Measurements from ENCODE around the gene ASXL1. TPM values are rescaled to one million over a fixed set of nuclear protein-coding genes. Genes with fewer than 3 reads are reported as not detected.
A peak's percentile ranks its signal among the peaks of the same experiment; 100 is the strongest.

ASXL1 gene
- total and polyA plus RNA-seq, 5 donors from 2014 or later = 15.0 to 314 (median 21.7) TPM

DNA sequence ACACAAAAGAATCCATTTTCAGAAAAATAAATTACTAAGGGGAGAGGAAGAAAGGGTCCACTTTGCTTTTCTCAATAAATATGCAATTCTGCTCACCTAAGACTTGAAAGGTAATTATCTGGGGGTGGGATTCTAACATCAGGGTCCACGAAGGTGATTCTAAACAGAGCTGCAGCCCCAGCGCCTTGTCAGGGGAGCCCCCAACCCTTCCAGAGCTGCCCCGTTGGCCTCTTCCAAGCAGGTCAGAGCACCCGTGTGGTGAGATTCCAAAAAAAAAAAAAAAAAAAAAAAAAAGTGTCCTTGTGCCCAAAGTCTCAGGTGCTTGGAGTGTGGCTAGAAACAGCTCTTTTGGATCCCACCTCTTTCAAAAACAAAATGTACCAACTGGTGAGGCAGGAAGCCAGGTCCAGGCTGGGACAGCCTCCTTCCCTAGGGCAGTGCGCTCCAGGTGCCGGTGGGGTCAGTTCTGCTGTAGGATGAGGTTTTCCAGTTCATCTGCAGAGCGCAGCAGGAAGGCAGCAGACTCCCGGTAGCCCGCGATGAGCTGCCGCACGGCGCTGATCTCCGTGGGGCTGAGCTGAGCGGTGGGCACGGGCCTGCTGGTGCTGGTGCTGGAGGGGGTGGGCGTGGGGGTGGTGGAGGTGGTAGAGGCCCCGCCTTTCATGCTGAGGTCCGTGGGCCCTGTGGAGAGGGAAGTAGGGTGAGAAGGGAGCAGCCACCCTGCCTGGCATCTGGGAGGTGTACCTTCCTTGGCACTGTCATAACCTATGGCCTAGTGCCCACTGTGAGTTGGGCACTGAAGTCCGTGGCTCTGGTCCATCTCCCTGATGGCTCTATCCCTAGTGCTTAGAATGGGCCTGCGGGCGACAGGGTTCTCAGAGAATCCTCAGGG, 89.3 kb downstream of the ASXL1 start:
- H3K4me3 ChIP-seq (ENCODE audit: low read depth, low read length) = no peak overlapping the region
- peak overlapping the region in 2 of 3 donors; percentile 22 to 76 for H3K27ac Mint-ChIP-seq
- H3K4me1 ChIP-seq (ENCODE audit: control insufficient read depth, insufficient read depth, low read length, poor library complexity, severe bottlenecking) = peaks cover 10% of the 10 kb centered on the region
- no peaks in the 10 kb centered on the region for H3K27me3 Mint-ChIP-seq
- peaks cover 72% of the 10 kb centered on the region for H3K36me3 ChIP-seq (ENCODE audit: control insufficient read depth, insufficient read depth, low read length)
- peaks cover 31% of the 10 kb centered on the region for H3K36me3 Mint-ChIP-seq
- peak overlapping the region in 1 of 4 donors; percentile 60 for H3K4me3 Mint-ChIP-seq
- no peak for DNase-seq
- peak overlapping the region; percentile 23 for H3K27ac ChIP-seq (ENCODE audit: insufficient read depth, low read length, poor library complexity, severe bottlenecking)
- H3K4me1 Mint-ChIP-seq = peaks cover 0 to 47% (median 24%) of the 10 kb centered on the region in 4 donors
- no peak for ATAC-seq (ENCODE audit: low read depth in 2 of 2)
- no peaks in the 10 kb centered on the region for H3K9me3 ChIP-seq (ENCODE audit: control insufficient read depth in 2 of 2, low read length in 2 of 2)
- no peaks in the 10 kb centered on the region for H3K9me3 Mint-ChIP-seq
- no peaks in the 10 kb centered on the region for H3K27me3 ChIP-seq (ENCODE audit: control insufficient read depth, insufficient read depth, low read length)

DNA sequence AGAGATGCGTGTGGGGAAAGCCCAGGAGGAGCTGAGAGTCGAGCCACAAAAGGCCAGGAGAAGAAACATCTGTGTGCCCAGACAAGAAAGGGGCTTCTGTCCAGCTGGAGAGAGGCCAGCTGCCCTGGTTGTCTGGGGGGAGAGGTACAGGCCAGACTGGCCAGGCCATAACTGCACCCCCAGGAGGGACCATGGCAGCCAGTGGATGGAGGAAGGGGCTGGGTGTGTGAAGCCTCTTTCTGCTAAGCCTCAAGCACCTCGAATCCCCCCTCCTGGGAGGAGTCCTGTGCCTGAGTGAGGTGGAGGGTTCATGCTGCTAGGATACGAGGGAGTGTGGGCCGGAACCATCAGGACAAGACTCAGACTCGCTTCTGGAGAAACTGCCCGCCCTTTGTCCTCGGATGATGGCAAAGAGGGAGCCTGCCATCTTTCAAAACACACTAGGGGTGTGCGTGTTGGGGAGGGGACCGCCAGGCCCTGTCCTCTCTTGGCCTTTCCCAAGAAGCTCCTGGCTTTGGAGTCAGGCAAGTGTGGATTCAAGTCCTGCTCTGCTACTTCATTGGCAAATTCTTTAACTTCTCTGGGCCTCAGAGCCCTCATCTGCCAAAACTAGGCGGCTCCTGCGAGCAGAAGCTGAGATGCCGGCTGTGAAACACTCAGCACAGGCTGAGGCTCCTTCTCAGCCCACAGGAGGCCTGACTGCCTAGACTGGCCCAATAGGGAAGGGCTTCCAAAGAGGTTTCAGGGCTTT, 90.3 kb downstream of the ASXL1 start:
- Mint-ChIP-seq H3K4me1 (peaks cover 0 to 42% (median 17%) of the 10 kb centered on the region in 4 donors), H3K36me3 (peaks cover 31% of the 10 kb centered on the region), H3K27ac (peak overlapping the region in 2 of 3 donors; percentile 32 to 76), H3K27me3 (no peaks in the 10 kb centered on the region), H3K4me3 (no peak overlapping the region), H3K9me3 (no peaks in the 10 kb centered on the region)
- no peak for ATAC-seq (ENCODE audit: low read depth in 2 of 2)
- no peak for DNase-seq
- no peaks in the 10 kb centered on the region for H3K27me3 ChIP-seq (ENCODE audit: control insufficient read depth, insufficient read depth, low read length)
- H3K9me3 ChIP-seq (ENCODE audit: control insufficient read depth in 2 of 2, low read length in 2 of 2) = no peaks in the 10 kb centered on the region
- no peak overlapping the region for H3K27ac ChIP-seq (ENCODE audit: insufficient read depth, low read length, poor library complexity, severe bottlenecking)
- peaks cover 10% of the 10 kb centered on the region for H3K4me1 ChIP-seq (ENCODE audit: control insufficient read depth, insufficient read depth, low read length, poor library complexity, severe bottlenecking)
- peaks cover 74% of the 10 kb centered on the region for H3K36me3 ChIP-seq (ENCODE audit: control insufficient read depth, insufficient read depth, low read length)
- H3K4me3 ChIP-seq (ENCODE audit: low read depth, low read length) = no peak overlapping the region

DNA sequence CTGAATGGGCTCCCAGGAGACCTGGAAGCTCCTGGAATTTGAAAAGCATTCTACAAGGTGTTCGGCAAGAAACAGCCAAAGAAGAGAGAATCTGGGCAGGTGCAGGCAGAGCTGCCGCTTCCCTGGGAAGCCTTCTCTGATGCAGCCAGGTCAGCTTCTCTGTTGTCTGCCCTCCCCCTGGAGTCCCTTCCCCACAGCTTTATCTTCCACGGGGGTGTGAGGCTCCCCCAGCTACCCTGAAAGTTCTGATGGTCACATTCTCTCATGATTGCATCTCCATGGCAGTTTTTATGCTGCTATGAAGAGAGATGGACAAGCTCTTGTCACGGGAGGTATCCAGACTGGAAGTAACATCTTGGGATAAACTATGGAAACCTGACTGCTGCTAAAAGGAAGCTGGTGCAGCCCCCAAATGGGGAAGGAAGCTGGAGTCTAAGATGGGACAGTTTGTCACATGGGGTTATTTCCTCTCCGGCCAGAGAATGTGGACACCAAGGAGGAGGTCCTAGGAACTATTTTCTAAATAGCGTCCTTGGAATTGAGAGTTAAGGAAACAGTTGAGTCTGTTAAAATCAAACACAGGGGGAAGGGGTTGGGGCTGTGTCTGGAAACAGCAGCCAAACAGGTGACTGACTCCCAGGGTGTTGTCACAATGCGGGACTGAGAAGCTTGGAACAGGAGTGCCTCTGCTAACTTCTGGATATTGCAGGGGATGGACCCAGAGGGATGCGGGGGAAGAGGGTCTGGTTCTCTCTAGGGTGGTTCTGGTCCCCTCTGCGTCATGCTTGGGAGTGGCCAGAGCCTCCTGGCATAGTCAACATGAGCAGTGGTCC, 91.1 kb downstream of the ASXL1 start:
- H3K36me3 Mint-ChIP-seq = peaks cover 31% of the 10 kb centered on the region
- H3K9me3 Mint-ChIP-seq = no peaks in the 10 kb centered on the region
- peaks cover 0 to 35% (median 11%) of the 10 kb centered on the region in 4 donors for H3K4me1 Mint-ChIP-seq
- H3K4me3 ChIP-seq (ENCODE audit: low read depth, low read length) = no peak overlapping the region
- peaks cover 10% of the 10 kb centered on the region for H3K4me1 ChIP-seq (ENCODE audit: control insufficient read depth, insufficient read depth, low read length, poor library complexity, severe bottlenecking)
- H3K9me3 ChIP-seq (ENCODE audit: control insufficient read depth in 2 of 2, low read length in 2 of 2) = no peaks in the 10 kb centered on the region
- DNase-seq (no peak), ATAC-seq (ENCODE audit: low read depth in 2 of 2) (no peak)
- H3K27ac ChIP-seq (ENCODE audit: insufficient read depth, low read length, poor library complexity, severe bottlenecking) = peak overlapping the region; percentile 10
- H3K27me3 Mint-ChIP-seq = no peaks in the 10 kb centered on the region
- H3K36me3 ChIP-seq (ENCODE audit: control insufficient read depth, insufficient read depth, low read length) = peaks cover 81% of the 10 kb centered on the region
- H3K27ac Mint-ChIP-seq = peak overlapping the region; percentile 64 to 82 (median 75)
- H3K4me3 Mint-ChIP-seq = peak overlapping the region in 2 of 4 donors; percentile 31 to 47
- no peaks in the 10 kb centered on the region for H3K27me3 ChIP-seq (ENCODE audit: control insufficient read depth, insufficient read depth, low read length)

DNA sequence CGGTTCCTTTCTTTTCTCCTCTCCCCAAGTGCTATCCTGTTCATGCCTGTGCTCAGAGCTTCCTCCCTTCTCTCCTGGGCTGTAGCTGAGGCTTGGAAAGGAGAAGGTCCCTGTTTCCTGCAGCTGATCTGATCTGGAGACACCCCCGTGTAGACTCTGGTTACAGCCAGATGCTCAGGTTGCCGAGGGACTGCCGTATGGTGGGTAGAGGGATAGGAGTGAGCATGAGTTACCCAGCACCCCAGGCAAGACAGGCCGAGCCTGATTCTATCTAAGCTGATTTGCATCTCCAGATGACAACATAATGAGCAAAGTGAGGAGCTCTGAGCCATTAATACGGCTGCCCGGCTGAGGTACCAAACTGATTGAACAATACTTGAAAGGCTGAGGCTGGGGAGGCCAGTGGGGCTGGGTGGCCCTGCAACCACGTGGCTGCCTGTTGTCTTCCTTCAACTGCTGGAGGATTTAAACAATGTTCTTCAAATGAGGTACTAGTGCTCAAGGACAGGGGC, 91.8 kb downstream of the ASXL1 start:
- no peak overlapping the region for H3K4me3 ChIP-seq (ENCODE audit: low read depth, low read length)
- H3K27ac ChIP-seq (ENCODE audit: insufficient read depth, low read length, poor library complexity, severe bottlenecking) = peak overlapping the region; percentile 33
- no peak for DNase-seq
- no peaks in the 10 kb centered on the region for H3K27me3 ChIP-seq (ENCODE audit: control insufficient read depth, insufficient read depth, low read length)
- ATAC-seq (ENCODE audit: low read depth in 2 of 2) = no peak
- H3K4me1 ChIP-seq (ENCODE audit: control insufficient read depth, insufficient read depth, low read length, poor library complexity, severe bottlenecking) = peaks cover 10% of the 10 kb centered on the region
- H3K36me3 ChIP-seq (ENCODE audit: control insufficient read depth, insufficient read depth, low read length) = peaks cover 82% of the 10 kb centered on the region
- H3K4me1 Mint-ChIP-seq = peaks cover 0 to 30% (median 9%) of the 10 kb centered on the region in 4 donors
- peak overlapping the region; percentile 60 to 82 (median 78) for H3K27ac Mint-ChIP-seq
- H3K9me3 ChIP-seq (ENCODE audit: control insufficient read depth in 2 of 2, low read length in 2 of 2) = no peaks in the 10 kb centered on the region
- no peaks in the 10 kb centered on the region for H3K9me3 Mint-ChIP-seq
- H3K27me3 Mint-ChIP-seq = no peaks in the 10 kb centered on the region
- peak overlapping the region in 2 of 4 donors; percentile 31 to 47 for H3K4me3 Mint-ChIP-seq
- peaks cover 27% of the 10 kb centered on the region for H3K36me3 Mint-ChIP-seq

DNA sequence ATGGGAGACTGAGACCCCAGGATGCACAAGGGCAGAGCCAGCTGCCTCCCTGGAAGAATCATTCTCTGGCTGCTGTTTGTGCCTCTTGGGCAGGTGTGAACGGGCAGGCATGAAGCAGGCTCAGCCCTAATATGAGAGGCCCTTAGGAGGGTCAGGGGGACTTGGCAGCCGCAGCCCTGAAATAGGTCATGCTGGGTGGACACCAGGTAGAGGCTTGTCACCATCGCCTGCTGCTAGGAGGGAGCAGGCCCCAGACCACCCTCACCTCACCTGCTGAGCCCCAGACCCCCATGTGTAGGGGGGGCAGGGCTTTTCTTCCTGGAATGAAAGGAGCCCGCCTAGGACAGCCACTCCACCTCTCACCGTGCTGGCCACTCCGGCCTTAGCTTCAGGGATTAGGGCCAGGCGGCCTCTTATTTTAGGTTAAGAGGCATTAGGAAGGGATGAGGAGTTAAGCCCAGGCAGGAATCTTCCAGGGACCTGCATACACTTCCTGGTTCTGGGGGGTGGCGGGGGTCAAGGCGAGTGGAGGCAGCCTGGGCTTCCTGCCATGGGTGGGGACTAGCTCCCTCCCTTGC, 92.4 kb downstream of the ASXL1 start:
- H3K27ac ChIP-seq (ENCODE audit: insufficient read depth, low read length, poor library complexity, severe bottlenecking) = peak overlapping the region; percentile 33
- no peak overlapping the region for H3K4me3 ChIP-seq (ENCODE audit: low read depth, low read length)
- Mint-ChIP-seq H3K27me3 (no peaks in the 10 kb centered on the region), H3K36me3 (peaks cover 22% of the 10 kb centered on the region), H3K4me1 (peaks cover 0 to 24% (median 4%) of the 10 kb centered on the region in 4 donors), H3K4me3 (no peak overlapping the region), H3K9me3 (no peaks in the 10 kb centered on the region), H3K27ac (peak overlapping the region in 2 of 3 donors; percentile 46 to 82)
- no peaks in the 10 kb centered on the region for H3K27me3 ChIP-seq (ENCODE audit: control insufficient read depth, insufficient read depth, low read length)
- DNase-seq (no peak), ATAC-seq (ENCODE audit: low read depth in 2 of 2) (no peak)
- H3K4me1 ChIP-seq (ENCODE audit: control insufficient read depth, insufficient read depth, low read length, poor library complexity, severe bottlenecking) = peaks cover 10% of the 10 kb centered on the region
- no peaks in the 10 kb centered on the region for H3K9me3 ChIP-seq (ENCODE audit: control insufficient read depth in 2 of 2, low read length in 2 of 2)
- H3K36me3 ChIP-seq (ENCODE audit: control insufficient read depth, insufficient read depth, low read length) = peaks cover 82% of the 10 kb centered on the region

DNA sequence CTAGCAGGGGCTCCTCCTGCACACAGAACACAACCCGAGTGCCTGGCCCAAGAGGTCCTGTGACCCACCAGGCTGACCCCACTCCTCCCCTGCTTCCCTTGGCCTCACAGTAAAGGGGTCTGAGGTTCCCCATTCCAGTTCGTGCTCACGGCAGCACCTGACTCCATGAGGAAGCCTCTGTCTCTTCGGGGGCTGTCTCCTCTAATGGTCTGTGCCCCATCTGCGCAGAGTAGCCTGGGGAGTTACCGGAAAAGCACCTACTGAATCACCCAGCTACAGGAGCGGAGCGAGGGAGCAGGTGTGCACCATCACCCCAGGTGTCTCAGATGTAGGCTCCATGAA, 93.2 kb downstream of the ASXL1 start:
- Mint-ChIP-seq H3K4me1 (peaks cover 0 to 17% (median 4%) of the 10 kb centered on the region in 4 donors), H3K4me3 (no peak overlapping the region), H3K27ac (peak overlapping the region in 2 of 3 donors; percentile 23 to 76), H3K27me3 (no peaks in the 10 kb centered on the region), H3K36me3 (peaks cover 22% of the 10 kb centered on the region), H3K9me3 (no peaks in the 10 kb centered on the region)
- DNase-seq (no peak), ATAC-seq (ENCODE audit: low read depth in 2 of 2) (no peak)
- Histone ChIP-seq H3K4me1 (ENCODE audit: control insufficient read depth, insufficient read depth, low read length, poor library complexity, severe bottlenecking) (peaks cover 3% of the 10 kb centered on the region), H3K36me3 (ENCODE audit: control insufficient read depth, insufficient read depth, low read length) (peaks cover 85% of the 10 kb centered on the region), H3K27ac (ENCODE audit: insufficient read depth, low read length, poor library complexity, severe bottlenecking) (no peak overlapping the region), H3K27me3 (ENCODE audit: control insufficient read depth, insufficient read depth, low read length) (no peaks in the 10 kb centered on the region), H3K4me3 (ENCODE audit: low read depth, low read length) (no peak overlapping the region), H3K9me3 (ENCODE audit: control insufficient read depth in 2 of 2, low read length in 2 of 2) (no peaks in the 10 kb centered on the region)

Data from CD4-positive, CD25-positive, alpha-beta regulatory T cell (primary cell).